Stimulated activated naive CD8-positive, alpha-beta T cell treated with anti-CD3 and anti-CD28 coated beads, Interleukin-15, amount 100 ng/mL, for 72 hours (primary cell): Measurements from ENCODE around the gene DLG4.

Source experiments
- ATAC-seq: fragments of 150-1000 bp; cut with Tn5 transposase; 2 replicates; pipeline ENCODE4 v1.10.0; 2021; ENCODE audit warnings: mild to moderate bottlenecking, moderate library complexity
- DNase-seq, 2 donors: peaks; one replicate each; pipeline ENCODE4 v3.0.0; 2021 to 2022
- H3K27ac Mint-ChIP-seq, 2 donors: one replicate each; pipeline ENCODE4 v1.8.0; 2022; ENCODE audit warnings: mild to moderate bottlenecking in 2 of 2, mixed read lengths in 2 of 2, moderate library complexity in 2 of 2
- H3K27me3 Mint-ChIP-seq: one replicate; pipeline ENCODE4 v1.8.0; 2022; ENCODE audit warnings: mixed read lengths
- H3K4me1 Mint-ChIP-seq: one replicate; pipeline ENCODE4 v1.8.0; 2022; ENCODE audit warnings: mild to moderate bottlenecking, mixed read lengths
- H3K4me3 Mint-ChIP-seq, 2 donors: one replicate each; pipeline ENCODE4 v1.8.0; 2022; ENCODE audit warnings: mild to moderate bottlenecking in 2 of 2, mixed read lengths in 2 of 2, moderate library complexity in 1 of 2
- H3K9me3 Mint-ChIP-seq, 2 donors: one replicate each; pipeline ENCODE4 v1.8.0; 2022; ENCODE audit warnings: mixed read lengths in 2 of 2

The DLG4 gene

DNA sequence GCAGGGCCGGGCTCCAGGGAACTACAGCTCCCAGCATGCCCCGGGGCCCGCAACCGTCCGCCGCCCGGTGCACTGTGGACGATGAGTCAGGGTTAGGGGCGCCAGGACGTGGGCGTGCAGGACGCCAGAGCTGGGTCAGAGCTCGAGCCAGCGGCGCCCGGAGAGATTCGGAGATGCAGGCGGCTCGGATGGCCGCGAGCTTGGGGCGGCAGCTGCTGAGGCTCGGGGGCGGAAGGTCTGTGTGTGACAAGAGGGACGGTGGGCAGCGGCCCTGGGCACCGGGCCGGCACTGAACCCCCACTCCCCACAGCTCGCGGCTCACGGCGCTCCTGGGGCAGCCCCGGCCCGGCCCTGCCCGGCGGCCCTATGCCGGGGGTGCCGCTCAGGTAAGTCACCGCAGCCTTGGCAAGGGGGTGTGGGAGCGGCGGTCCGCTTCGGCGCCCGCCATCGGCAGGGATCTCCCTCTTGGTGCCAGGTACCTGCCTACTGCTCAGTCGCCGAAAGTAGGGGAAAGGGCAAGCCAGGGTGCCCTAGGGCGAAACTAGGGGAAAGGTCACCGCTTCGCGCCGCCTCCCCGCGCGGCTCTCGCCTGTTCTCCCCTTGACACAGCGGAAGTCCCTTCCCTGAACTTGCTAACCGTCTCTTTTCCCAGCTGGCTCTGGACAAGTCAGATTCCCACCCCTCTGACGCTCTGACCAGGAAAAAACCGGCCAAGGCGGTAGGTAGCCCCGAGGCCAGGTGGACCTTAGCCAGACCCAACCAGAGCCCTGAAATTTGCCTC, at the start of gene DLG4, which contains the start of gene ACADVL:
TSS of gene DLG4 (minus strand) at position 25 of the 781 bp plus-strand sequence.
TSS of gene ACADVL (plus strand) at position 127 of the 781 bp plus-strand sequence. CDS start at position 174, 47 bp downstream.
- H3K9me3 Mint-ChIP-seq = no peaks in the 10 kb centered on the region
- no peaks in the 10 kb centered on the region for H3K27me3 Mint-ChIP-seq
- peak within 1 kb of the TSS; percentile 98 to 99 for H3K27ac Mint-ChIP-seq
- peak within 1 kb of the TSS; percentile 98 to 99 for H3K4me3 Mint-ChIP-seq
- DNase-seq (peak; percentile 83 to 88), ATAC-seq (peak; percentile 83)
- peaks cover 67% of the 10 kb centered on the region for H3K4me1 Mint-ChIP-seq

DNA sequence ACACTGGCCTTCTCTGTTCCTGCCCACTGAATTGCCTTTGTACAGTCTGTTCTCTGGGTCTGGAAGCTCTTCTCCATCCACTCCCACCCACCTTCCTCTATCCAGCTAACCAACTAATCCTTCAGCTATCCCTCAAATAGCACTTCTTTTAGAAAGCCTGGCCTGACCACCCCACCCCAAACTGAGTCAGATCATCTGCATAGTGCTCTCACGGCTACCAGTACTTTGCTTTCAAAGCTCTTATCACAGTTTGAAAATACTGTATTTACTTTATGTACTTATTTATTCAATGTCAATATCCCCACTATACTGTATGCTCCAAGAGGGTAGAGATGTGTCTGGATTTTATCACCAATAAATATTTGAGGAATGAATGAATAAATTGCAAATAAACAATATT, 47.1 kb upstream of the DLG4 start:
- H3K27ac Mint-ChIP-seq = no peak overlapping the region
- peaks cover 25% of the 10 kb centered on the region for H3K4me1 Mint-ChIP-seq
- ATAC-seq (no peak), DNase-seq (no peak)
- no peak overlapping the region for H3K4me3 Mint-ChIP-seq
- H3K9me3 Mint-ChIP-seq = no peaks in the 10 kb centered on the region
- H3K27me3 Mint-ChIP-seq = peaks cover 26% of the 10 kb centered on the region

DNA sequence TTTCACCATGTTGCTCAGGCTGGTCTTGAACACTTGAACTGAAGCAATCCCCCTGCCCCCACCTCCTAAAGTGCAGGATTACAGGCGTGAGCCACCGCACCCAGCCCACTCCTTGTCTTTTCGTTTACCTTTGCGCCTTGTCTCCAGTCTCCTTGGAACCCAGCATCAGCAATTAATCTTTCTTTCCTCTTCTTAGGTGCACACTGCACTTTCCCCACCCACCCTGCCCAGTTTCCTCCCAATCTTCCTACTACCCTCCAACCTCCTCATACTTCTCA, 44.1 kb upstream of the DLG4 start:
- H3K4me3 Mint-ChIP-seq = peak overlapping the region; percentile 70 to 84
- H3K4me1 Mint-ChIP-seq = peaks cover 50% of the 10 kb centered on the region
- no peaks in the 10 kb centered on the region for H3K9me3 Mint-ChIP-seq
- no peak overlapping the region for H3K27ac Mint-ChIP-seq
- H3K27me3 Mint-ChIP-seq = peaks cover 28% of the 10 kb centered on the region
- no peak for DNase-seq
- no peak for ATAC-seq

DNA sequence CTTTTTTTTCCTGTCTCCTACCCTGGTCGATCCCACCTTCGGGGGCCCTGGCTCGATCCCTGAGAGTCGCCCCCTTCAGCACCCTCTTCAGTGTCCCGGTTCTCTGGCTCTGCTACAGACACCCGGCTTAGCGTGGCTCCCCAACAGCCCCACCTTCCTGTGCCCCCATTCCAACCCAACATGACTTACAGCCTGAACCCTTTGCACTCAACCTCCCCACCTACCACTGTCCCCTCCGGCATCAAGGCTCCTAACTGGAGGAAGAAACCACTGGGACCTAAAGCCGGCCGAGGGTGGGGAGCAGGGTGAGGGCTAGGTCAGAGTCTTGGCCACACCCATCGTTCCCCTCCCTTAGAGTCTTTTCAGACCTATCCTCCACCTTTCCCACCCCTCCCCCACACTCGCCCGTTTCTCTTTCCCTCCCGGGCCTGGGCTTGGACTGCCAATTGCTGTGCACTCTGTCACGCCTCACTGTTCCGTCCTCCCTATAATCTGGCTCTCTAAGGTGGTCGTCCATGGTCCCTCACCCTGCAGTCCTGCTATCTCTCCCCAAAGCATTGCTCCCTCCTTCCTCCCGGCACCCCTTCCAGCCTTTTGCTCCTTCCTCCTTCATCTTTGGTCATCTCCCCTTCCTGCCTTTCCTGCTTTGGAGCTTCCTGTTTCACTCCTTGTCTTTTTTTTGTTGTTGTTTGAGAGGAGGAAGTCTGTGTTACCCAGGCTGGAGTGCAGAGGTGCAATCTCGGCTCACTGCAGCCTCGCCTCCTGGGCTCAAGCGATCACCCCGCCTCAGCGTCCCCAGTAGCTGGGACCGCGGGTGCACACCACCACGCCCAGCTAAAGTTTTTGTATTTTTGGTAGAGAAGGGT, 43.5 kb upstream of the DLG4 start:
- ATAC-seq (no peak), DNase-seq (no peak)
- Mint-ChIP-seq H3K27ac (peak overlapping the region; percentile 4 to 54), H3K4me1 (peaks cover 54% of the 10 kb centered on the region), H3K9me3 (no peaks in the 10 kb centered on the region), H3K27me3 (peaks cover 28% of the 10 kb centered on the region), H3K4me3 (peak overlapping the region; percentile 70 to 84)

DNA sequence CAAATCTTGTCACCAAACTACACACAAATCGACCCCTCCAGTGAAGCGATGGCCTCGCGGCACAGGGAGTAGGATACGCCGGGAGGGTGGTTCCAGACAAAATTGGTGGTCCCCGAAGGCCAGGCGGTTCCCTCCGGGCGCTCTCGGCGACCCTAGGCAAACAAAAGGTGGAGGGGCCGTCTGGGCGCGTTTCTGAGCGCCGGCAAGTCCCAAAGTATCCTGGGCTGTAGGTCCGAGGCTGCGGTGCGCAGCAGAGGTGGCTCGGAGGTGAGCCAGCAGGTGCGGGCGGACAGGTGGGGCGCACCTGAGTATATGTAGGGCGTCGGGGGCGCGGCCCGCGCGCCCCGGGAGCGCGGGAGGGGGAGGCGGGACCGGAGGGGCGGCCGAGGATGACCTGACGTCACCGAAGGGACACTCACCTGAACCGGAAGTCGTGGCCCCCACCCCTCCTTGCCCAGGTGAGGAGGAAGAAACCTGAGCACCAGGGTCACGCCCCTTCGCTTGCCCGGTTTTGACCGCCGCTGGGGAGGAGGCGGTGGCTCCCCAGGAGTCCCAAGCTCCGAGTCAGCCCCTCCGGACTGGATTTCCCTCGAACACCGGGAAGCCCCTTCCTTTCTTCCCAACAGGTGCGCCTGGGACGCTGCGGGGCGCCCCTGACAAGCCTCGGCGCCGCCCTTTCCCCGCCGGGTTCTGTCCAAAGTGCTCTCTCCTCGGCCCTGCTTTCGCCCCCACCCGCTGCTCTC, 42.7 kb upstream of the DLG4 start, which contains the start of gene CLDN7:
TSS of gene CLDN7 (minus strand) at position 287 of the 743 bp plus-strand sequence. CDS start 435 bp downstream, outside the sequence.
- H3K4me1 Mint-ChIP-seq = peaks cover 54% of the 10 kb centered on the region
- H3K4me3 Mint-ChIP-seq = peak within 1 kb of the TSS; percentile 83 to 84
- no peaks in the 10 kb centered on the region for H3K9me3 Mint-ChIP-seq
- peak within 1 kb of the TSS; percentile 64 to 74 for H3K27ac Mint-ChIP-seq
- H3K27me3 Mint-ChIP-seq = peaks cover 28% of the 10 kb centered on the region
- no peak for ATAC-seq
- DNase-seq = no peak

DNA sequence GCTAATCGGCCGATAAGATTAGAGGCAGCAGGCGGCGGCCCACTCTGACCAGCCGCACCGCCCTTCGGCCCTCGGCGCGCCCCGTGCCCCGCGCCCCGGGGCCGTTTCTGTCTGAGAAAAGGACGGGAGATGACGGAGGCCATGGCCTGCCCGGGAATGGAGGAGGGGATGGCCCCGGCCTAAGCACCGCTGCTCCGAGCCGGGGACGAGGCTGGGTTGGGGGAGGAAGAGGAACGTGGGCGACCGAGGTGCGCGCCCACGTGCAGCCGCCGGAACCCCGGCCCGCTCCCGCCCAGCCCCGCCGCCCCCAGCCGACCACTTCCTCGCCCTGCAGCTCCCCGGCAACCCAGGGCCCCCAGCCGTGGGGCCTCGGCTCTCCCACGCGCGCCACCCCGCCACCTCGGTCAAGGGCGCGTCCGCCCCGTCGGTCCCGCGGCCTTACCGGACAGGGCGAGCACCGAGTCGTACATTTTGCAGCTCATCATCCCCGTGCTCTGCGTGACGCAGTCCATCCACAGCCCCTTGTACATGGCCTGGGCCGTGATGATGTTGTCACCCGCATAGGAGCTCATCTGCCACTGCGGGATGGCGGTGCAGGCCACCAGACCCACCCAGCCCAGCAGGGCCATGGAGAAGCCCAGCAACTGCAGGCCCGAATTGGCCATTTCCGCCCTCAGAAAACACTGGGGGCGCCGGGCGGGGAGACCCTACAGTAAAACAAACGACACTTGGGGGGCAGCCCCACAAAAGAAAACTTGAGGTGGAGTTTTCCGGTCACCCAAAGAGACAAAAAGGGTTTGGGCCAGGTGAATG, 41.9 kb upstream of the DLG4 start:
- DNase-seq (peak in 1 of 2 donors; percentile 55), ATAC-seq (peak; percentile 78)
- H3K27ac Mint-ChIP-seq = peak overlapping the region; percentile 64 to 91
- peaks cover 28% of the 10 kb centered on the region for H3K27me3 Mint-ChIP-seq
- H3K4me3 Mint-ChIP-seq = peak overlapping the region; percentile 82 to 83
- H3K4me1 Mint-ChIP-seq = peaks cover 54% of the 10 kb centered on the region
- H3K9me3 Mint-ChIP-seq = no peaks in the 10 kb centered on the region

DNA sequence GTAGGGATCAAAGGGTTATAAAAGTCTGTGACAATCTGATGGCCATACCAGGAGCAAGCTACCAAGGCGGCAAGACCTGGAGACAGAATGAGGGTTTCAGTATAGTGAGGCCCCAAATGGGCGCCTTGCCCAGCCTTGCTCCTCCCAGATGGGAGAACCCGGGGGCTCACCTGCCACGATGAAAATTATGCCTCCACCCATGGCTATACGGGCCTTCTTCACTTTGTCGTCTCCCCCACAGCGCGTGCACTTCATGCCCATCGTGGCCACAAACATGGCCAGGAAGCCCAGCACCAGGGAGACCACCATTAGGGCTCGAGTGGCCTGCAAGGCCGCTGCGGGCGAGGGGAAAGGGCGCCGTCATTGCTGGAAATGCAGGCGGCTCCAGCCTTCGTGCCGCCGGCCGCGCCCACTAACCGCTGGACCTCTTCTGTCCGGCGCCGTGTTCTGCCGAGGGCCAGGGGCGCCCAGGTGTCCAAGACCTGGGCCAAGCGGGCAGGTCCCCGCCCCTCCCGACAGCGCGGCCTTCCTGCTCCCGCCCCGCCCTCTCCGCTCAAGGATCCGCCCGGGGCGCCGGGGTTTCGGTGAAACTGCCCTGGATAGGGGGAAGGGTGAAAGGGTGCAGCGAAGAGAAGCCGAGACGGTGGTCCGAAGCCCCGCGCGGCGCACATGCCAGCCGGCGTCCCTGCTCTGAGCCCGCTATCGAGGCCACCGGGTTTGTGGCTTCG, 41.2 kb upstream of the DLG4 start:
- Mint-ChIP-seq H3K4me3 (peak overlapping the region; percentile 76 to 80), H3K9me3 (no peaks in the 10 kb centered on the region), H3K27me3 (peaks cover 28% of the 10 kb centered on the region), H3K4me1 (peaks cover 54% of the 10 kb centered on the region), H3K27ac (peak overlapping the region; percentile 64 to 91)
- ATAC-seq (peak; percentile 77), DNase-seq (peak in 1 of 2 donors; percentile 62)

DNA sequence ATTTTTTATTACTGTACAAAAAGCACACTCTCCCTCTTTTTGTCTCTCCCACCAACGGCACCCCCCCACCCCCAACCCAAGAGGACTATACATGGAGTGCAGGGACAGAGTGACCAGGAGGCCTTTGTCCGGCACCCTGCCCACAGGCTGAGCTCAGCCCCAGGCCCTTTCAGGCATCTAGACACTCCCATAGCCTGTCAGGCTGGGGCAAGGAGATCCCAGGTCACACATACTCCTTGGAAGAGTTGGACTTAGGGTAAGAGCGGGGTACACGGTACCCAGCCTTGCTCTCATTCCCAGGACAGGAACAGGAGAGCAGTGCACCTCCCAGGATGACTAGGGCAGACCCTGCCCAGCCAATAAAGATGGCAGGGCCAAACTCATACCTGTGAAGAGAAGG, 40.5 kb upstream of the DLG4 start:
- Mint-ChIP-seq H3K4me3 (peak overlapping the region; percentile 76 to 80), H3K9me3 (no peaks in the 10 kb centered on the region), H3K27me3 (peaks cover 28% of the 10 kb centered on the region), H3K4me1 (peaks cover 54% of the 10 kb centered on the region), H3K27ac (peak overlapping the region; percentile 64 to 78)
- no peak for DNase-seq
- ATAC-seq = no peak

DNA sequence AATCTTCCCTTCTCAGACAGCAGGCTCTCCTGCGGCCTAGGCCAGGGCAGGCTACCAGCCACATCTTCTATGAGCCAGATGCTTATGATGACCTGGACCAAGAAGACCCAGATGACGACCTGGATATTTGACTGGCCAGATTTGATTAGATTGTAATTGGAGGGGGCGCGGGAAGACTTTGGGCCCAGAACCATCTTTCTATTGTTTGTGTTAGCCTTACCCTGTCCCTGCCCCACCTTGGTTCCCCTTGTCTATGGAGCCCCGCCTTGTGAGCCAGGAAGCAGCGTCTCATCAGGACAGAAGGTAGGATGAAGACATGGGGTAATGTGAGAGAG, 39.9 kb upstream of the DLG4 start:
- H3K9me3 Mint-ChIP-seq = no peaks in the 10 kb centered on the region
- peaks cover 28% of the 10 kb centered on the region for H3K27me3 Mint-ChIP-seq
- H3K4me1 Mint-ChIP-seq = peaks cover 59% of the 10 kb centered on the region
- DNase-seq (no peak), ATAC-seq (no peak)
- peak overlapping the region in 1 of 2 donors; percentile 81 for H3K27ac Mint-ChIP-seq
- peak overlapping the region in 1 of 2 donors; percentile 25 for H3K4me3 Mint-ChIP-seq

DNA sequence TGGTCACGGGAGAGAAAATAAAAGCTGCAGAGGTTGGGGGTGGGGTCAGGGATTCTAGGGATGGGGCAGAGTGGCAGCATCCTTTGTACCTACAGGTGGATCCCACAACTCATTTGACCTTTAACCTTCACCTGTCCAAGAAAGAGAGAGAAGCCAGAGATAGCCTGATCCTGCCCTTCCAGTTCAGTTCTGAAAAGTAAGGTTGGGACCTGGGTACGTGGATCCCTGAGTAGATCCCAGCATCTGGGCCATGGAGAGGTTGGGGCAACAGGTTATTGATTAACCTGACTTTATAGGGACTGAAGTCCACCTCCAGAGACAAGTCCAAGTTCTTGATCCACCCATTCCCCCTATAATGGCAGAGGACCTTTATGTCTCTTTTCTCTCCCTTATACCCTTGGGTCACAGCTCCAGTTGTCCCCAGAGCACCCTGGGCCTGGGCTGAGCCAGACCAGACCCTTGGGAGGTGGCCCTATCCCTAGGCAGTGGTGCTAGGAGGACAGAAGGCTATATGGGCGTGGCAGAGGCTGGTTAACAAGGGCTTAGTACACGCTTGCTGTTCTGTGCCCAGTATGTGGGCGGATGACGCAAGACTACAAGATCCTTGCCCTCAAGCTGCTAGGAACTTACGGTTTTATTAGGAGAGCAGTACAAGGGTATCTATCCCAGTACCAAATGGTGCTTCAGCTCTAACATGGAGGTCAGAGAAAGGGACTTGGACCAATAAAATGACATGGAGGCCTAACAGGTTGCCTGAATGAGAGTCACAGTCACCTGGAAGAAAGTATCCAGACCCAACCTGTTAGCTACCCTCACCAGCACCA, 39.3 kb upstream of the DLG4 start:
- H3K4me3 Mint-ChIP-seq = peak overlapping the region in 1 of 2 donors; percentile 25
- ATAC-seq = no peak
- peak overlapping the region in 1 of 2 donors; percentile 68 for H3K27ac Mint-ChIP-seq

DNA sequence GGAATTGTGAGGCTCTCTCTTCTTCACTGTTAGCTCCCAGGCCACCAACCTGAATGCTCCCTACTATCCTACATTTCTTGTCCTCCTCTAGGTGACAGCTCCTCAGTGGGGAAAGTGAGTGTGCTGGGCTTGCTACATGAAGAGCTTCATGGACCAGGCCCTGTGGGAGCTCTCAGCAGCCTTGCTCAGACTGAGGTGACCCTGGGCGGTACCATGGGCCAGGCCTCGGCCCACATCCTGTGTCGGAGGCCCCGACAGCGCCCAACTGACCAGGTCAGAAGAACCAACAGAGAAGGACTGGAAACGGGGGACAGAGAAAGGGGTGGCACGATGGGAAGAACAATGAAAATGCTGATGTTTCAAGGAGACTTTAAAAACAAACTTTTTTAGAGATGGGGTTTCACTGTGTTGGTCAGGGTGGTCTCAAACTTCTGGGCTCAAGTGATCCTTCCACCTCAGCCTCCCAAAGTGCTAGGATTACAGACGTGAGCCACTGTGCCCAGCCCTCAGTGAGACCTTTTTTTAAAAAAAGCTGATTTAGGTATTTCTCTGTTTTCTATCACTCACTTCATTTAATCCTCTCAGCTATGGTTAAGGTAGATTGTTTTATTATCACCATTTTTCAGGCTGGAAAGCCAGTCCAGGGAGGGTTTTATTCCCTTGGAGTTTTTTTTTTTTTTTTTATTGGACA, 37.3 kb upstream of the DLG4 start:
- no peak overlapping the region for H3K27ac Mint-ChIP-seq
- no peak for ATAC-seq

More for the DNA sequence above, 39.3 kb upstream of the DLG4 start:
- H3K9me3 Mint-ChIP-seq = no peaks in the 10 kb centered on the region
- peaks cover 23% of the 10 kb centered on the region for H3K27me3 Mint-ChIP-seq
- peaks cover 62% of the 10 kb centered on the region for H3K4me1 Mint-ChIP-seq
- DNase-seq = no peak

DNA sequence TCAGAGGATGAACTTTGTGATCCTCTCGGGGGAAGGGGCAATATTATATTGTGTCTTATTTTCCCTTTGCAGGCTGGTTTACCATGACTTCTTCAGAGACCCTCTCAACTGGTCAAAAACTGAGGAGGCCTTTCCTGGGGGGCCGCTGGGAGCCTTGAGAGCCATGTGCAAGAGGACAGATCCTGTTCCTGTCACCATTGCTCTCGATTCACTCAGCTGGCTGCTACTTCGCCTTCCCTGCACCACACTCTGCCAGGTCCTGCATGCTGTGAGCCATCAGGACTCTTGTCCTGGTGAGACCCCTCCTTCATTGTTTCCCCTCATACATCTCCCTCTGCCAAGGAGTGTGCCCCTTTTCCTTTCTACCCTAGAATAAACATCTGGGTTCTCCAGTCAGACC, 34.9 kb upstream of the DLG4 start:
- Mint-ChIP-seq H3K27ac (peak overlapping the region; percentile 14 to 79), H3K4me3 (peak overlapping the region in 1 of 2 donors; percentile 43), H3K4me1 (peaks cover 52% of the 10 kb centered on the region), H3K27me3 (no peaks in the 10 kb centered on the region), H3K9me3 (no peaks in the 10 kb centered on the region)
- no peak for ATAC-seq
- DNase-seq = no peak

More for the DNA sequence above, 37.3 kb upstream of the DLG4 start:
- Mint-ChIP-seq H3K4me3 (no peak overlapping the region), H3K4me1 (peaks cover 60% of the 10 kb centered on the region), H3K9me3 (no peaks in the 10 kb centered on the region), H3K27me3 (peaks cover 3% of the 10 kb centered on the region)
- no peak for DNase-seq

DNA sequence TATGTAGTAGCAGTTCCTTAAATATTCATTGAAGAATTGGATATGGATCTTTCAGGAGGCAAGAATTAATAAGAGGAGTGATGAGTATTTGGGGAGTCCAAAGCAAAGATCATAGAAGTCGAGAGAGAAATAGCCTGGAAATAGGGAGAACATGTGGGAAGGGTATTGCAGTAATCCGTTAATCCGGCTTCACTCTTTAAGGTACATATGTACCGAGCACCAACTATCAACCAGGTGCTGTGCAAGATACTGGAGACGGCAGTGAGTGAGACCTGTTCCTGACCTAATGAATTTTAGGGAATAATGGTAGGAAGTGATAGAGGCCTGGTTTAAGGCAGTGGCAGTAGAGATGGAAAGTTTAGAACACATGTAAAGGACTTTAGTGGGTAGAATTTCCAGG, 33.4 kb upstream of the DLG4 start:
- ATAC-seq = no peak

More for the DNA sequence above, 33.4 kb upstream of the DLG4 start:
- H3K9me3 Mint-ChIP-seq = no peaks in the 10 kb centered on the region
- H3K4me1 Mint-ChIP-seq = peaks cover 51% of the 10 kb centered on the region
- H3K27me3 Mint-ChIP-seq = no peaks in the 10 kb centered on the region
- no peak for DNase-seq
- H3K27ac Mint-ChIP-seq = peak overlapping the region; percentile 98 to 100
- H3K4me3 Mint-ChIP-seq = peak overlapping the region; percentile 94 to 99
